ENCODE measurements around the gene OTOG.

OTOG gene

GRCh38 chr11:17541330-17541885 is 5.7 kb upstream of the OTOG start:
- no peak for DNase-seq (ENCODE audit: low read depth in 3 of 3)

DNA sequence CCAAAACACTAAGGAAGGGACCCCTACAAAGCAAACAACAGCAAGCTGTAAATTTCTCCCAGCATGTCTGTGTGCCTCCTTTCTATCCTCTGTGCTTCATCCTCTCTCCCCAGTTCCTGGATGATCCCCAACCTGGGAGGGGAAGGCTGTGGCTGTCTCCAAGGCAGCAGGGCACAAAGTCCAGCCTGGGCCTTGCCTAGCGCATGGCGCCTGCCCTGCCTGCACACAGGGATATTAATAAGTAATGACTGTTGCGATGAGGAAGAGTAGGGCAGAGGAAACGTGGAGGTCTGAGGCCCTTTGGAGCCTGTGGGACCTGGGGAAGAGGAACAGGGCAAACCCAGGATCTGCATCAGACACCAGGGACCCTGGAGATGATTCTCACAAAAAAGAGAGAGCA is 4.8 kb upstream of the OTOG start:
- DNase-seq (ENCODE audit: low read depth in 3 of 3): no peak

- DNase-seq (ENCODE audit: low read depth in 3 of 3): no peak
Observed at GRCh38 chr11:17543041-17543440, 4.0 kb upstream of the OTOG start.

GRCh38 chr11:17543574-17544180 is 3.4 kb upstream of the OTOG start:
- DNase-seq (ENCODE audit: low read depth in 3 of 3): no peak

GRCh38 chr11:17544181-17544622 is 2.9 kb upstream of the OTOG start, which contains the start of gene USH1C:
Gene USH1C (minus strand): TSS chr11:17544416. CDS start chr11:17544307, 109 bp downstream.
- DNase-seq (ENCODE audit: low read depth in 3 of 3): no peak

- no peak for DNase-seq (ENCODE audit: low read depth in 3 of 3)
Observed at GRCh38 chr11:17546240-17546639, 819 bp upstream of the OTOG start.

DNA sequence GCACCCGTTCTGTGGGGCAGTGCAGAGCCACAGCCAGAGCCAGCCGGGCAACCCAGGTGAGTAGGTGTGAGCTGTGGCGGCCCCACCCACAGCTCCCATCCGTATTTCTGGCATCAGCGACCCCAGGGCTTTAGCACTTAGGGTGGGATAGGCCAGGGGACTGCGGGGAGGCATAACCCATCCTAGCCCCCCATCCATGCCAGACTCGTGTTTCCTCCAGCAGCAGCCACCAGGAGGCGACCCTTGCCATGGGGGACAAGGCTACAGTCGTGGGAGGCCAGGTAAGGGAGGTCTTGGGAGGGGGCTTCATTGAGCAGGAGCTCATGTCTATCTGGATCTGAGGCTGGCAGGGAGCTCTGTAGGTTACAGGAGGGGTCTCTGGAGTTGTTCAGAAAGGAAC is 873 bp downstream of the OTOG start:
- DNase-seq (ENCODE audit: low read depth in 3 of 3): no peak

- DNase-seq (ENCODE audit: low read depth in 3 of 3): no peak
Observed at GRCh38 chr11:17548444-17548843, 1.4 kb downstream of the OTOG start.

- DNase-seq (ENCODE audit: low read depth in 3 of 3): no peak
Observed at GRCh38 chr11:17550450-17551346, 3.6 kb downstream of the OTOG start.

DNA sequence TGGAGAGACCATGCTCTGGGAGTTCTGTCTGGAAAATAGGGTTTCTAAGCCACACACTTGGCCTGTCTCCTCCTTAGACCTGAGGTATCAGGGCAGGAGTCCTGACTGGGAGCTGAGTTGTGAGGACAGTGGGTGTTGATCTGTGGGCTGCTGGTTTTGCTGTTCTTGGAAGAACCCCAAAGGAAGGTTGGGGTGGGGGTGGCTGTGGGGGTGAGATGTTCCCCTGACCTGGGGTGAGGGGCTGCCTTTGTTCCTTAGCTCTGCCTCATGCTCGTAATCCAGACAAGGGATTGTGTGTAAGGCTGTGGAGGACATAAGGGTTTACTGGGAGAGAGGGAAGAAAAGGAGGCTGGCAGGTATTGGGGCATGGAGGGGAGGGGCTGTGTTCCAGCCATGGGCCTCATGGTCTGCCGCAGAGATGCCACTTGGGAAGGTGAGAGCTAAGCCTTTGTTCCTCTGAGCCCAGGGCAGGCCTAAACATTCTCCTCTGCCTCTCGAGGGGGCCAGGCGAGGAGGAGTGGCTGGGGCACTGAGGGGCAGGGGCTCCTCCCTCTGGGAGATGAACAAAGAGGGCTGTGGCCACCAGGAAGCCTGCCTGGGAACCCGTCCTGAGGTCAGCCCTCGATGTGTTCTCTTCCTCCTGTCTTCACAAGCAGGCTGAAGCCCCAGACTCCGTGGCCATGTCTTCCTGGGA is 4.4 kb downstream of the OTOG start:
- no peak for DNase-seq (ENCODE audit: low read depth in 3 of 3)

DNA sequence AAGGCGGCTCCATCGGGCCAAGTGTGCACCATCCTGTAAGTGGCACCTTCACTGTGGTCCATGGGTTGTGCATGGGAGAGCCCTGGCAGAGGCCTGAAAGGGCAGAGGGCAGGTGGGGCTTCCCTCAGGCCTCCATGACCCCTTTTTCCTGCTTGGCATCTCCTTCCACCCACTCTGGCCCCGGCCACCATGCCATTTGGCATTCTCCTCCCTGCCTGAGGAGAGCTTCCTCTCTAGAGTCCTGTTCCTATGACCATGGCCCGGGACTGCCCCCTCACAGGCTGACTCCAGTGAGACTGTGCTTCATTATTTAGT is 4.9 kb downstream of the OTOG start:
- DNase-seq (ENCODE audit: low read depth in 3 of 3): no peak

- DNase-seq (ENCODE audit: low read depth in 3 of 3): no peak
Observed at GRCh38 chr11:17552392-17553248, 5.6 kb downstream of the OTOG start.

GRCh38 chr11:17553249-17553546 is 6.1 kb downstream of the OTOG start:
- DNase-seq (ENCODE audit: low read depth in 3 of 3): no peak

DNA sequence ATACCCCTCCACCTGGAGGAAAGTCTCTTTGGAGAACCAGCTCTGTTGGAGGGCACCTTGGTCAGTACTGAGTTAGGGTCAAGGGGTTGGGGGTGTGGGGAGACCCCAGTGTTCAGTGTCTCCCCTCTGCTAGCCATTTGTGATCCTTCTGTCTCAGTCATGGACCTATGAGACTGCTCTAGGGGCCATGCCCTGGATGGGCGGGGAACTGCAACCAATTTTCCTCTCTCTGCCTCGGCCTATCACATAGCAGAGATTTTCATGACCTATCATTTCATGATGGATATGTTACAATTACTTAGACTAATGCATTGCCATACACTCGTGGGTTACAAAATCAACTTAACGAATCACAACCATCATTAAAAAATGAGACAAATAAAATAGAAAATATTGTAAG is 7.4 kb downstream of the OTOG start:
- DNase-seq (ENCODE audit: low read depth in 3 of 3): no peak

DNA sequence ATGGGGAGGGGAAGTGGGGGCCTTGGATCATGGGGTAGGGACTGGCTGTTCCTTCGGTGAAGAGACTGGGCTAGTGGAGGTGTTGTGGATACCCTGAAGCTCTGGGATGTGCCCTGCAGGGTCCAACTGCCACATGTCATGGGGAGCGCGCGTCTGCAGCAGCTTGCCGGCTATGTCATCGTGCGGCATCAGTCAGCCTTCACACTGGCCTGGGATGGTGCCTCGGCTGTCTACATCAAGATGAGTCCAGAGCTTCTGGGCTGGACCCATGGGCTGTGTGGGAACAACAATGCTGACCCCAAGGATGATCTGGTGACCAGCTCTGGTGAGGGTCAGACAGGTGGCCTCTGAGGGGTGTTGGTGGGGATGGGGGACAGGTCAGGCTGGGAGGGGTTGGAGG is 9.9 kb downstream of the OTOG start:
- DNase-seq (ENCODE audit: low read depth in 3 of 3): no peak

- DNase-seq (ENCODE audit: low read depth in 3 of 3): no peak
Observed at GRCh38 chr11:17558025-17558780, 11.1 kb downstream of the OTOG start.

DNA sequence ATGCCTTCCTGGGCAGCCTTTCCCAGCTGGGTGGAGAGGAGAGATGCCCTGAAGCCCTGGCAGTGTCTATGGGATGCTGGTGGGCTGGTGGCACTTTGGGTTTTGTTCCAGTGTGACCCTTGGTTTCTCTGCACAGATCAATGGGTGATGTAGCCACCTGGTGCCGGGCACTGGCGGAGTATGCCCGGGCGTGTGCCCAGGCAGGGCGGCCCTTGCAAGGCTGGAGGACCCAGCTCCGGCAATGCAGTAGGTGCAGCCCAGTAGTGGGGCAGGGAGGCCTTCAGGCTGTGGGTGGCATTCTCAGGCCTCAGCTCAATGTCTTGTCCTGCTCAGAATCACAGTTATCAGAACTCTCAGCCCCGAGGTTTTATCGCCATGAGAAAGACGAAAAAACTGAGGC is 11.9 kb downstream of the OTOG start:
- DNase-seq (ENCODE audit: low read depth in 3 of 3): no peak

- DNase-seq (ENCODE audit: low read depth in 3 of 3): no peak
Observed at GRCh38 chr11:17559341-17560087, 12.5 kb downstream of the OTOG start.

- no peak for DNase-seq (ENCODE audit: low read depth in 3 of 3)
Observed at GRCh38 chr11:17560281-17561110, 13.4 kb downstream of the OTOG start.

- DNase-seq (ENCODE audit: low read depth in 3 of 3): no peak
Observed at GRCh38 chr11:17561111-17561415, 14.0 kb downstream of the OTOG start.
